Endometrium (tissue), 2 donors: ENCODE measurements around the gene ZFP1.

Source experiments
- FAIRE-seq: peaks from 2 replicates; lab custom pipeline; 2012; peaks lifted over from hg19 to GRCh38; lab: Jason Lieb, UNC
- donor health status: control.
- donor health status: control.

Gene ZFP1

DNA sequence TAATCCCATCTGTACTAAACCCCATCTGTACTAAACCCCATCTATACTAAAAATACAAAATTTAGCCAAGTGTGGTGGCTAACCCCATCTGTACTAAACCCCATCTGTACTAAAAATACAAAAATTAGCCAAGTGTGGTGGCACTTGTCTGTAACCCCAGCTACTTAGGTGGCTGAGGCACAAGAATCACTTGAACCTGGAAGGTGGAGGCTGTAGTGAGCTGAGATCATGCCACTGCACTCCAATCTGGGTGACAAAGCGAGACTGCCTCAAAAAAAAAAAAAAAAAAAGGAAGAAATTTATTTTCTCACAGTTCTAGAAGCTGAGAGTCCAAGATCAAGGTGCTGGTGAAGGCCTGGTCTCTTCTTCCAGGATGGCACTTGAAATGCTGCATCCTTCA is 12.1 kb downstream of the ZFP1 start:
- no peak for FAIRE-seq

DNA sequence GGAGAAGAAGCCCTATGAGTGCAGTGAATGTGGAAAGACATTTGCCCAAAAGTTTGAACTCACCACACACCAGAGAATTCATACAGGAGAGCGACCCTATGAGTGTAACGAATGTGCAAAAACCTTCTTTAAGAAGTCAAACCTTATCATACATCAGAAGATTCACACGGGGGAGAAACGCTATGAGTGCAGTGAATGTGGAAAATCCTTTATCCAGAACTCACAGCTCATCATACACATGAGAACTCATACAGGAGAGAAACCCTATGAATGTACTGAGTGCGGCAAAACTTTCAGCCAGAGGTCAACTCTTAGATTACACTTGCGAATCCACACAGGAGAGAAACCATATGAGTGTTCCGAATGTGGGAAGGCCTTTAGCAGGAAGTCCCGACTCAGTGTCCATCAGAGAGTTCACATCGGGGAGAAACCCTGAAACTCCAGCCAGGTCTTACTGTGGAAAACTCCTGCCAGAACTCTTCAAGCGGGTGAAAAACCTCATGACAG is 21.6 kb downstream of the ZFP1 start:
- no peak for FAIRE-seq

DNA sequence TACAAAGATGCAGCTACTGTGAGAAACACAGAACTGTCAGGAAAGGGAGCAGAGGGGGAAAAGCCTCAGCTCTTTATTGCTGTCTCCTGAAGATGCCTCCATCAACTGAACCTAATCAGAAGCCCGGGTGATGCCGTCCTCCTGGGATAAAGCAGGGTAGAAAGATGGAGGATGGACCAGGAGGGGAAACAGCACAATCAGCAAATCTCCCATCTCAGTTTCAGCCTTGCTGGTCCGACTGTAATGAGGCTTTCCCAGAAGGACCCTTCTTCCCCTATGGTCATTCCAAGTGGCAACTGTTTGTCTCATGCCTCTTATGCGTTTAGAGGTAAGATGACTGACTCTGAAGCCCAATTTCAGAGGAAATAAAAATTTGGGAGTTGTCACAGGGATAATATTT is 24.3 kb downstream of the ZFP1 start:
- FAIRE-seq = no peak

DNA sequence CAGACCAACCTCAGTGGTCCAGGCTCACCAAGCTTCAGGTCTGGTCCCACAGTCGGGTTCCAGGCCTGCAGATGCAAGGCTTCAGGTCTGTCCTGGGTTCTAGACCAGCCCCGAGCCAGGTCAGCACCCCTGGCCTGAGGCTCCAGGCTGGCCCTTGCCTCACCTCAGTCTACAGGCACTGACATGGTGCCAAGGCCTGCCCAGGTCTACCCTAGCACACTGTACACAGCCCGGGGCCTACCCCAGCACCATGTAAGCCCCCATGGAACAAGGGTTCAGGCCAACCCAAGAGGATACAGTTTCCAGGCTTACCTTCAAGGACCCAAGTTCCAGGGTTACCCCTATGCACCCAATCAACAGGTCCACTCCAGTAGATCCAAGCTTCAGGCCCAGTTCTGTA is 26.8 kb downstream of the ZFP1 start:
- no peak for FAIRE-seq

DNA sequence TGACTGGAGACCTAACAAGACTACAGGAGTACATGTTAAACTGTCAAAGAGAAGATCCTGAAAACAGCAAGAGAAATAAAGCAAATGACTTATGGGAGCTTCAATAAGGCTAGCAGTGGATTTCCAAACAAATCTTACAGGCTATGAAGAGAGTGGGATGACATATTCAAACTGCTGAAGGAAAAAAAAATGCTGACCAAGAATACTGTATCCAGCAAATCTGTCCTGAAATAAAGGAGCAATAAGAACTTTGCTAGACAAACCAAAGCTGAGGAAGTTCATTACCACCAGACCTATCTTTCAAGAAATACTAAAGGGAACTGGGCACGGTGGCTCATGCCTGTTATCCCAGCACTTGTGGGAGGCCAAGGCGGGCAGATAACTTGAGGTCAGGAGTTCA is 28.6 kb downstream of the ZFP1 start:
- no peak for FAIRE-seq

DNA sequence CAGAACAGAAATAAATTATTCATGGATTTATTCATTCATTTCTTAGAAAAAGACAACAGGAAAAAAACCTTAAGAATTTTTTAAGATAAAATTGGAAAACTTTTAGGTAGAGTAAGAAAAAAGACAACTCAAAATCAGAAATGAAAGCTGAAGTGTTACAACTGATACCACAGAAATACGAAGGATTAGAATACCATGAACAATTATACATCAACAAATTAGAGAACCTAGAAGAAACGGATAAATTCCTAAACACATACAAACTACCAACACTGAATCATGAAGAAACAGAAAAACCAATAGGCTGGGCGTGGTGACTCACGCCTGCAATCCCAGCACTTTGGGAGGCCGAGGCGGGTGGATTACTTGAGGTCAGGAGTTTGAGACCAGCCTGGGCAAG is 30.9 kb downstream of the ZFP1 start:
- FAIRE-seq = no peak

DNA sequence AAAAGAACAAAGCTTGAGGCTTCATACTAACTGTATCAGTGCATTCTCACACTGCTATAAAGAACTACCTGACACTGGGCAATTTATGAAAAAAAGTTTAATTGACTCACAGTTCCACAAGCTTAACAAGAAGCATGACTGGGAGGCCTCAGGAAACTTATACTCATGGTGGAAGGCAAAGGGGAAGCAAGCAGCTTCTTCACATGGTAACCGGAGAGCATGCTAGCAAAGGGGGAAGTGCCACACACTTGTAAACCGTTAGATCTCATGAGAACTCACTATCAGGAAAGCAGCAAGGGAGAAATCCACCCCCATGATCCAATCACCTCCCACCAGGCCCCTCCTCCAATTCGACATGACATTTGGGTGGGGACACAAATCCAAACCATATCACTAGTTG is 33.3 kb downstream of the ZFP1 start:
- no peak for FAIRE-seq

DNA sequence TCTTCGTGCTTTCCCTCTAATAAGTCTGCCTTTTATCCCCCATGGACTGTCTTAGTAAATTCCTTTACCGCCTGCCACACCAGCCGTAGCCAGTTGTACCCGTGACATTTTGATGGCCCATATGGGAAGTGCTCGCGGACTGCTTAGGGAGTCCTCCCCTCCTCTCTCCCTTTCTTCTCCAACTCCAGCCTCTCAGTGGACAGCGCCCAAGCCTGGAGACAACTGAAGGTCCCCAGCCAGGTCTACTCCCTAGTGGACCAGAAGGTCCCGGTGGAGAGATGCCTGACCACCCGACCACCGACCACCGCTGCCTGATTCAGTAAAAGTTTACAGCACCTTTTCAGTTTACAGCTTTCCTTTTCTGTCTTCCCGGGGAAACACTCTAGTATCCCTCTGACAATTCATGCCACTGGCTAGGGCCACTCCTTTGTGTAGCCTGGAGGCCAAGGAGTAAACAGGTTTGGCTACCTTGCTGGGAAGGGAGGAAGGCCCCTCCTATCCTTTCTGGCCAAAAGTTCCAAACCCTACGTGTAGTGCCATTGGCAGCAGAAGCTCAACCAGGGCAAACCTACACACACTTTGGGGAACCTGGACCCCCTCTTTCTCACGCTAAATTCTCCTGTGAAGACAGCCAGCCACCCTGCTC is 40.6 kb downstream of the ZFP1 start:
- no peak for FAIRE-seq

DNA sequence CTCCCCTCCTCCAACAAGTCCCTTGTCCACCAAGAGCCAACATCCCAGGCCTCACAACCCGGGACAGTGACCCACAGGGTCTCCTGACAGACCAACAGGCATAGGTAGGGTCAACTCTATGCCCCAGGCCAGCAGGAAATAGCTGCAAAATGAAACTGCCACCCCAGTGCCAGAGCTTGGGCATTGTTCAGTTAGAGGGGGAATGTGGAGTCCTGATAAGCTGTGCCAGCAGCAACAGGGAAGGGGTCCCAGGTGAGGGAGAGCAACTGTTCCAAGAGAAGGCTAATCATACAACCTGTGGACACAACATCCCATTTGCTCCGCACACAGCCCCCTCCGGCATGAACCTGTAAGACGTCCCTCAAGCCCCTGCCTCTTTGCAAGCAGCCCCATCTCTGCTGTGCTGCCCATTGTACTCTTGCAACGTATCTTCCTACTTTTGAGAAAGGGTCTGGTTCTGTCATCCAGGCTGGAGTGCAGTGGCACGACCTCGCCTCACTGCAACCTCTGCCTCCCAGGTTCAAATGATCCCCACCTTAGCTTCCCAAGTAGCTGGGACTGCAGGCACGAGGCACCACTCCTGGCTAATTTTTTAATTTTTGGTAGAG is 41.4 kb downstream of the ZFP1 start:
- FAIRE-seq = no peak

DNA sequence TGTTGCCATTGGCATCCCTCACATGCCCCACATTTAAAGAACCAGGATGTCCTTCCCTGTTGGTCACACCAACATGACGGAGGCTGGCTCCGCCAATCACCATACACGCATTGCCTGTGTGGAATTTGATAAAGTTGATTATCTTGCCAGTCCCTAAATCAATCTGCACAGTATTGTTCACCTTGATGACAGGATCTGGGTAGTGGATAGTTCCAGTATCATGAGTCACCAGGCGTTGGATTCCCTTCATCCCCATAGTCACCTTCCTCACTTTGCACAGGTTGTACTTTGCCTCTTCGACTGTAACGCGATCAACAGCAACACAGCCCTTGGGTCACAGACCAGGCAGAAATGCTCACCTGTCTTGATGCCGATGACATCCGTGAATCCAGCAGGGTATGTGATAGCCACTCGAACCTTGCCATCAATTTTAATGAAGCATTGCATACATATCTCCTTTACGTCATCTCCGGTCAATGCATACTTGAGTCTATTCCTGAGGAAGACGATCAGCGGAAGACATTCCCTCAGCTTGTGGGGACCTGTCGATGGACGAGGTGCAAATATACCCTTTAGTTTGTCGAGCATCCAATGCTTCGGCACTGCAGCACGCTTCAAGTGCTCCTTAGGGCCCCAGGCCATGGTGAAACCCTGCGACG is 44.4 kb downstream of the ZFP1 start:
- no peak for FAIRE-seq

DNA sequence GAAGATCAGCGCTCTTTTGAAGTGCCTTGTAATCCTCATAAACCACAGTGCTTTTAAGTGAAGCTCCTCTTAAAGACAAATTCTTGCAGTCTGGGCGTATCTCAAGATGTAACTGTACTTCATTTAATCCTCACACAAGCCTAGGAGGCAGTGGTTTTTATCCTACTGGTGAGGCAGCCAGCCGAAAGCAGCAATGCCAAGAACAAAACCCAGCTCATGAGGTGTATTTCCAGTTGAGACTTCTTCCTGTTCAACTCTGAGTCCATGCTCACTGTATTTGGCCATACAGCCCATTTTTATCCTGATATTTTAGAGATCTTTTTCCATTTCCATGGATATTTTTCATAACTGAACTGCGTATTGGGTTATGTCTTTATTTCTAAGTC is 44.9 kb downstream of the ZFP1 start:
- FAIRE-seq = no peak

DNA sequence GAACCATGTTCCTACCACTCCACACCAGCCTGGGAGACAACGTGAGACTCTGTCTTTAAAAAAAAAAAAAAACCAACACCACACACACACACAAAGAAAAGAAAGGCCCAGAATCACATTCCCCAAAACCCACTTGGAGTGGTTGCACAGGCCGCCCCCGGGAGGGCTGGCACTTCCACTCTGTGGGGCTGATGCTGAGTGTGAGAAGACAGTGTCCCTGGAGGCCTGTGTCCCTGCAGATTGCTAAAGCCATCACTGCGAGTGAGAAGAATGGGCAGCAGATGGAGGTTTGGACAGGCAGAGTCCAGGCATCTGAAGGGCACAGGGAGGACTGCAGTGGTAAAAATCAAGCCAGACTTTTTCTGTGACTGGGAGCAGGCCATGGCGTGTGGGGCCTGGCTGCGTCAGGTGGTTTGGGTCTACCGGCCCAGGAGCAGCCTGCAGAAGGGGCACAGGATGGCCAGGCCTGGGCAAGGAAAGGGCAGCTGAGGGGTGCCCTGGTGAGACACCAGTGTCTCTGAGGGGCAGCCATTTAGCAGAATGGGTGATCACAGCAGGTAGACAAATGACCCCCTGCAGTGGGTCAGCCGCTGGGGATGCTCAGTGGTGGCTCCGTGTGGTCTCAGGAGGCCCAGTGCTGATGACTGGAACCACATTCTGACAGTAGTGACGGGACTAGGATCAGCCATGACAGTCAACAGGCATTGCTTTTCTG is 45.6 kb downstream of the ZFP1 start:
- FAIRE-seq = no peak

DNA sequence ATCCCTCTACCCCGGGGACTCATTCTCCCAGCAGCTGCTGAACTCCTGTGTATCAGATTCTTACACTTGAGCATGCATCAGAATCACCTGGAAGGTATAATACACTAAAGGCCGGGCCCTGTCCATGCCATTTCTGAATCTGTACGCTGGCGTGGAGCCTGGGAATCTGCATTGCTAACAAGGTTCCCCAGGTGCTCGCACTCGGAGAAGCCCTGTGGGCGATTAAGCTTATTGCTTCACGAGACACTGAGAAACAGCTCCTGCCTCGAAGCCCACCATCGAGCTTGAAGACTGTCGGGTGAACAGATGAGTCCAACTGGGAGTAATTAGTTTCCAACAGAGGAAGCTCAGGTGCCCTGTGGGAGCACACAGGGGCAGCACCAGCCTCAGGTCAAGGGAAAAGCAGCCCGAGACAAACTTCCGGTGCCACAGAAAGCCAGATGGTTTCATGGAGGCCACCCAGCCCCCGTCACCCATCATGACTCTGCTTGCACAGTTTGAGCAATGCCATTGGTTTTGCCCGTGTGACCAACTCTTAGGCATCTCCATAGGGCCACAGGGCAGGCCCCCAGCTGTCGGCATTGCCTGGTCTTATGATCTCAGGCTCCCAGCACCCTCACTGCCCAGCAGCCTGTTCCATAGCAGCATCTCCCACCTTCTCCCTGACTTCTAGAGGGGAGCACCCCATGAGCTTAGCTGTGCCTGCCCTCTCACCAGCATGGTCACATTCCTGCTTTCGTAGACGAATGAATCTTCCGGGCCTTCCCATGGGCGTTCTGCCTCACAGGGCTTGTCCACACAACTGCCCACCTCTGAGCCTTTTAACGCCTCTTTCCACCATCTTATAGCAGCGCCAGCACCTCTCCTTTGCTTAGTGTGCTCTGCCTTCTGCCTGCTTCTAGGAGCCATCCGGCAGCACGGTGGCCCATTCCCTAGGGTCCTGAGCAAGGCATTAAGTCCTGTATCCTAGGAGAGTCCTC is 47.8 kb downstream of the ZFP1 start:
- no peak for FAIRE-seq

DNA sequence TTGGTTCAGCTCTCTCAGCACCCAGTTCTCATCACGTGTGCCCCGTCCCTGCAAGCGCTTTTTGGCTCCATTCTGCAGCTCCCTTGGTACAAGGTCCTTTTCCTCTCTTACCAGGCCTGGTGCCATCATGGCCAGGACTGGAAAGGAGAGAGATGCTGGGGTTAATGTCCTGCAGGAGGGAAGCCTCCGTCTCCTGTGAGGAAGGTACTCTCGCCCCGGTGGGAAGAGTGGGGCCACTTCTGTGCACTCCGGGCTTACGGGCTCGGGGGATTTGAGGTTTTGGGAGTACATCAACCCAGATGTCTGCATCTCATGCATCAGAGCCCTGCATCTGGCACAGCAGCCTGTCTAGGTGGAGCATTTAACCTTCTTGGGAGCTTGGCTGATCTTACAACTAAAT is 48.5 kb downstream of the ZFP1 start:
- no peak for FAIRE-seq

DNA sequence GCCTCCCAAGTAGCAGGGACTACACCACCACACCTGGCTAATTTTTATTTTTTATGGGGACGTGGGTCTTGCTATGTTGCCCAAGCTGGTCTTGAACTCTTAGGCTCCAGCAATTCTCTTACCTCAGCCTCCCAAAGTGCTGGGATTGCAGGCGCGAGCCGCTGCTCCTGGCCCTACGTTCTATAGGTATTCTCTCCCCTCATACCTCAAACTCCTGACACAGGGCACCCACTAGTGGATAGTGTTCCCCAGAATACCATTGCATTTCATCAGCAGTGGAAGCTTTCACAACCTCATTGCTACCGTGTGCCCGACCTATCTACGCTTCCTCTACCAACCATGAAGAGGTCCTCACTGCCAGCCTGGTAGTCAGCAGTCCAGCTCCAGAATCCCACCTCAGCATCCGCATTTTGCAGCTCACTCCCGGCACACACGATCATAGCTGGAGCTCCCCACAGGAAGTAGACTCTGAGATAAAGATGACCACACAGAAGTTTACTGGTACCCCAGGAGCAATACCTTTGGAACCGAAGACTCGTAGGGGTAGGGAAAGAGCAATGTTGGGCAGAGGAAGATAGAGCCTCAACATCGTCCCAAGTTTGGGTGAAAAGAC is 49.3 kb downstream of the ZFP1 start:
- FAIRE-seq = no peak

DNA sequence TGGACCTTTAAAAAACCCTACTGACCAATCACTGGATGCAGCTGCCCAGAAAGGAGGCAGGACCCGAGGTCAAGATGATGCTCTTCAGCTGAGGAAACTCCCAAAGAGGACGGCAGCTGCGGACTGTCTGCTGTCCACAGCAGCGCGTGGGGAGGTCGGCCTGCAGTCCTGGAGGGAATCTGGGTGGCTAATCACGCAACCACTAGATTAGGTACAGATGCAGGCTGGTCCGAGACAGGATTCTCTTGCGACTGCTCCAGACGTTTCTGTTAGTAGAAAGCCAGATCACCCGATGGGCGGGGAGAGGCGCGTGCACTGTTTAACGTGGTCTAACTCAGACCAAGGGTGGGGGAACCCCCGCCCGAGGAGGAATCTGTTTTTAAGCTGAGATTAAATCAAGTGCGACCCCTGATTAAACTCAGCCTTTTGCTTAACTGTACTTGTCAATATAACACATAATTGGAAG is 49.8 kb downstream of the ZFP1 start:
- no peak for FAIRE-seq

DNA sequence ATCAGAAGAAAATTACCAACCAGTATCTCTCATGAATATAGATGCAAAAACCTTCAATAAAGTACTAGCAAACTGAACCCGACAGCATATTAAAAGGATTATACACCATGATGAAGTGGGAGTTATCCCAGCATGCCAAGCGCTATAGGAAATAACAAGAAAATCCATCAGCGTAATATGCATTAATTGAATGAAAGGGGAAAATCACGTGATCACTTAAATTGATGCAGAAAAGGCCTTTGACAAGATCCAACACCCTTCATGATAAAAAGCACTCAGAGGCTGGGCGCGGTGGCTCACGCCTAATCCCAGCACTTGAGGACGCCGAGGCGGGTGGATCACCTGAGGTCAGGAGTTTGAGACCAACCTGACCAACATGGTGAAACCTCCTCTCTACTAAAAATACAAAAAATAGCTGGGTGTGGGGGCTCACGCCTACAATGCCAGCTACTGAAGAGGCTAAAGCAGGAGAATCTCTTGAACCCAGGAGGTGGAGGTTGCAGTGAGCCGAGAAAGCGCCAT is 53.8 kb downstream of the ZFP1 start:
- no peak for FAIRE-seq

DNA sequence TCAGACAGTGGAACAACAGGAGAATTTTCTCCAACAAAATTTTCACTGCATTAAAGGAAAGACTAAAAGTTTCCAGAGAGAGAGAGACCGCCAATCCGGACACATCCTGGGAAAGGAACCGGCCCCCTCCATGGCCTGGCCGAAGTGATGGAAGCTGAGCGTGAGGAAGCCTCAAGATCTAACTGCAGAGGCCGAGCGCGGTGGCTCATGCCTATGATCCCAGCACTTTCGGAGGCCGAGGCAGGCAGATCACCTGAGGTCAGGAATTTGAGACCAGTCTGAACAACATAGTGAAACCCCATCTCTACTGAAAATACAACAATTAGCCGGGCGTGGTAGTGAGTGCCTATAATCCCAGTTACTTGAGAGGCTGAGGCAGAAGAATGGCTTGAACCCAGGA is 54.8 kb downstream of the ZFP1 start:
- no peak for FAIRE-seq

DNA sequence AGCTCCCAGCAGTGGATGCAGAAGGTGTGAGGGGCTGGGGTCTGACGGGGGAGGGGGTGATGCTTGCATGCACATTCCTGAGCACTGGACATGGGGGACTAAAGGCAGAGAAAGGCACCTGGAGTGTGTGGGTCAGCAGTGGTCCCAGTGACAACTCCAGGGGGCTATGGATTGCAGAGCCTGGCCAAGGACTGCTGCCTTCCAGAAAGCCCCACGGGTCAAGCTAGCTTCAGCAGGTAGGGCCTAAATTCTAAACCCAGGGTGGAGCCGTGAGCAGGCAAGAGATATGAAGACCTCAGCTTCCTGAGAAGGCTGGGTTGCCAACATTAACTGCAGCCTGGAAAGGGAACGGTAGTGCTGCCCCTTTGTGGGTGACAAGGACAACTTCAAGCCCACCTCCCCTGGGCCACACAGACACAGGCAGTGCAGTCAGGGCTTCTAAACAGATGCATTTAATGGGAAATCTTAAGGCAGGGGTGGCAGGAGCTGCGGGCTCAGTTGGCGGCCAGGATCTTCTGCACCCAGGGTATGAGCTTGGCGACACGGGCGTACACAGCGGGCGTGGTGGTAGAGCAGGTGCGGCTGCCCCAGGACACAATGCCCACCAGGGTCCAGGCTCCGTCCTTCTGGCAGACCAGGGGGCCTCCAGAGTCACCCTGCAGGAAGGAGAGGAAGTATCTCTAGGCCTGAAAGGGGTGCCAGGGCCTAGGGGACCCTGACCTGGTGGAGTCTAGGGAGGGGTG is 55.5 kb downstream of the ZFP1 start:
- FAIRE-seq = no peak

DNA sequence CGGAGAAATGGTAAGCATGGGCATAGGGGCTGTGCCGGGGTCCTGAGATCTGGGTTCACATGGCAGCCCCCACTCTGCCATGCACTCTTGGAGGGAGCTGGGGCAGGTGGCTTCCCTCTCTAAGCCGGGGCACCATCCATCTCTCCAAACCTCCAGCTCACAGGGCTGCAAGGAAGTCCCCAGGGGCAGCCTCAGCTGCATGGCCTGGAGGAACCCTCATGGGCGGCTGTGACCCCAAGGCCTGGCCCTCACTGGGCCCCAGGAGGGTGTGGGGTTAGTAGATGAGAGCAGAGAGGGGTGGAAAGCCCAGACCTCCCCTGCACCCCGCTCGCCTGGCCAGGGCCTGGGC is 56.1 kb downstream of the ZFP1 start:
- FAIRE-seq = no peak
